ENCODE results near the gene FBLN2. TPM values are rescaled to one million over a fixed set of nuclear protein-coding genes. Genes with fewer than 3 reads are reported as not detected.
"Not testable (repeated sequence)": the region's sequence is repeated elsewhere in the genome, so short reads cannot be mapped to it uniquely, and the experiment has no call there.

FBLN2 gene
- total RNA-seq, 2 experiments from 2014 or later, result not detected

DNA sequence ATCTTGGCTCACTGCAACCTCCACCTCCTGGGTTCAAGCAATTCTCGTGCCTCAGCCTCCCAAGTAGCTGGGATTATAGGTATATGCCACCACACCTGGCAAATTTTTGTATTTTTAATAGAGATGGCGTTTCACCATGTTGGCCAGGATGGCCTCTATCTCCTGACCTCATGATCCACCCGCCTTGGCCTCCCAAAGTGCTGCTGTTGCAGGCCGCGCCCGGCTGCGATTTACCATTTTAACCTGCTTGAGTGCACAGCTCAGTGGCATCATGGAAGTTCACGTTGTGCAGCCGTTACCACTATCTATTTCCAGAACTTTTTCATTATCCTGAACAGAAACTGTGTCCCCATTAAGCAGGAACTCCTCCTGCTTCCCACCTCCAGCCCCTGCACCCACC is 13.5 kb downstream of the FBLN2 start:
- POLR2A ChIA-PET; H3K36me3 Mint-ChIP-seq (ENCODE audit: low read depth); H3K4me1 Mint-ChIP-seq; H3K27ac Mint-ChIP-seq; H3K9me3 Mint-ChIP-seq; H3K4me3 Mint-ChIP-seq; DNase-seq: not testable (repeated sequence)
- H3K27me3 Mint-ChIP-seq, result peaks cover 24% of the 10 kb centered on the region
- CTCF ChIA-PET, result interaction anchor here (1.0 kb wide), 1 partner anchor 23 kb away, joined by 3 read pairs; no protein-coding TSS in a partner anchor

DNA sequence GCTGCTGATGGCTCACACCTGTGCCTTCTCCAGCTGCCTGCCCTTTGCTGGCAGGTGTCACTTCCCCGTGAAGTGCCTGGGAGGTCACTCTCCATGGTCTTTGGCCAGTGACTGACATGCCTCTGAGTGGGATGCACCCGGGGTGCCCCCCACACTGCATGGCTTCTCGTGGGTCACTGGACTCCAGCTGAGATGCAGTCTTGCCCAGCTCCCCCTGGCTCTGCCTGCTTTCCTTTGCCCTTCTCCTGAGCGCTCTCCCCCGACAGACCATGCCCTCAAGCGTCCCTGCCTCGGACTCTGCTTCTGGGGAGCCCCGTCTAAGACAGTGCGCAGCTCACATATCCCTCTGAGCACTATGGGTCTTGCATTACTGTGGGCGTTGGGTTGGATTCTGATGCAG is 14.4 kb downstream of the FBLN2 start:
- Mint-ChIP-seq H3K27me3 (peaks cover 21% of the 10 kb centered on the region), H3K27ac (no peak overlapping the region), H3K36me3 (ENCODE audit: low read depth) (no peaks in the 10 kb centered on the region), H3K4me1 (peaks cover 2% of the 10 kb centered on the region), H3K4me3 (no peak overlapping the region), H3K9me3 (no peaks in the 10 kb centered on the region)
- POLR2A ChIA-PET, result no interaction called here
- CTCF ChIA-PET, result interaction anchor here (0.6 kb wide), 1 partner anchor 444 kb away, joined by 6 read pairs; no protein-coding TSS in a partner anchor
- no peak for DNase-seq

DNA sequence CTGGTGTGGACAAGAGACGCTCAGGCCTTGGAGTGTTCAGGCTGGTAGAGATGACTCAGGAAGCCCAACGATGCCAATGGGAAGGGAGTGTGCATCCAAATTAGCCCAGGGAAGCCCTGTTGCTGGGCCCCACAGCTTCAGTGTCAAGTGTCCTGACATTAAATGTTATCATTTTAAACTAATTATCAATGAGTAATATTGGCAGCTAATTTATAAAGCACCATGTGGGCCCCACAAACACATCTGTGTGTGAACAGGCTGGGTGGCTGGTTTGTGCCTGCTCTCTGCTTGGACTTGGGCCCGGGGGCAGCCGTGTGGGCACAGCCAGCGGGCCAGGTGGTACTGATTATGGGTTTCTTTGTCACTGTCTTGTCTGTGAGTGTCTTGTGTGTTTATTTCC is 15.0 kb downstream of the FBLN2 start:
- no peak overlapping the region for H3K4me3 Mint-ChIP-seq
- no peaks in the 10 kb centered on the region for H3K9me3 Mint-ChIP-seq
- H3K4me1 Mint-ChIP-seq, result peaks cover 2% of the 10 kb centered on the region
- CTCF ChIA-PET, result no interaction called here
- no peaks in the 10 kb centered on the region for H3K36me3 Mint-ChIP-seq (ENCODE audit: low read depth)
- POLR2A ChIA-PET, result no interaction called here
- peaks cover 19% of the 10 kb centered on the region for H3K27me3 Mint-ChIP-seq
- DNase-seq, result no peak
- H3K27ac Mint-ChIP-seq, result peak overlapping the region; percentile 38

DNA sequence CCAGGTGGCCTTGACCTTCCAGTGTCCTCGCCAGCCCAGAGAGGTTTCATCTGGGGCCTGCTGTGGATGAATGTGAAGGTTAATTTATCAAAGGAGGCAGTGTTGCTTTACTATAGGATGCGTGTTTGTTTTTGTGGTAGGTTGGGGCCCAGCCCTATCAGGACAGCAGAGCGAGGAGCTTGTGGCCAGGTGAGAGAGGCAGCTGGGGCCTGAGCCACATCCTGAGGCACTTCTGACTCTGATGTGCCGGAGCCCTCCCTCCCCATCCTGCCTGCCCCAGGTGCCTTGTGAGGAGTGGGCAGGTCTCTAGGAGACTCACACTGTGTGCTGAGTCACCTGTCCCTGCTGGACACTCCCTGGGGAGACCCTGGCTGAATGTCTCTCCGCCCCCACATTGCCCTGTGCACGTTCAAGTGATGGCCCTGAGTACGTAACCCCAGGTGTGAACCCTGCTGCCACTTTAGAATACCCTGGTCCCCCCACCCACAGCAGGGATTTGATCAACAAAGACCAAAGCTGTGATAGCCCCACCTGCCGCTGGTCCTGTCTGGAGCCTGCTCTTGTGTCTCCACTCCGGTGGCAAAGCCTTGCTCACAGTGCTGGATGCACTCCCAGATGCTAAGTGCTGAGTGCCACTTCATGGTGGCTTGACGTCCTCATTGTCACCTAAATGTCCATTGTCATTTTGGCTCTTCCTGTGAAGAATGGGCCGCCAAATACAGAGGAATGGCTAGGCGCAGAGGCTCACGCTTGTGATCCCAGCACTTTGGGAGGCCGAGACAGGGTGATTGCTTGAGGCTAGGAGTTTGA is 16.0 kb downstream of the FBLN2 start:
- ChIA-PET POLR2A (no interaction called here), CTCF (no interaction called here)
- H3K27me3 Mint-ChIP-seq, result peaks cover 8% of the 10 kb centered on the region
- peaks cover 2% of the 10 kb centered on the region for H3K4me1 Mint-ChIP-seq
- H3K4me3 Mint-ChIP-seq, result no peak overlapping the region
- DNase-seq, result peak; percentile 13
- H3K36me3 Mint-ChIP-seq (ENCODE audit: low read depth), result no peaks in the 10 kb centered on the region
- no peak overlapping the region for H3K27ac Mint-ChIP-seq
- H3K9me3 Mint-ChIP-seq, result no peaks in the 10 kb centered on the region

DNA sequence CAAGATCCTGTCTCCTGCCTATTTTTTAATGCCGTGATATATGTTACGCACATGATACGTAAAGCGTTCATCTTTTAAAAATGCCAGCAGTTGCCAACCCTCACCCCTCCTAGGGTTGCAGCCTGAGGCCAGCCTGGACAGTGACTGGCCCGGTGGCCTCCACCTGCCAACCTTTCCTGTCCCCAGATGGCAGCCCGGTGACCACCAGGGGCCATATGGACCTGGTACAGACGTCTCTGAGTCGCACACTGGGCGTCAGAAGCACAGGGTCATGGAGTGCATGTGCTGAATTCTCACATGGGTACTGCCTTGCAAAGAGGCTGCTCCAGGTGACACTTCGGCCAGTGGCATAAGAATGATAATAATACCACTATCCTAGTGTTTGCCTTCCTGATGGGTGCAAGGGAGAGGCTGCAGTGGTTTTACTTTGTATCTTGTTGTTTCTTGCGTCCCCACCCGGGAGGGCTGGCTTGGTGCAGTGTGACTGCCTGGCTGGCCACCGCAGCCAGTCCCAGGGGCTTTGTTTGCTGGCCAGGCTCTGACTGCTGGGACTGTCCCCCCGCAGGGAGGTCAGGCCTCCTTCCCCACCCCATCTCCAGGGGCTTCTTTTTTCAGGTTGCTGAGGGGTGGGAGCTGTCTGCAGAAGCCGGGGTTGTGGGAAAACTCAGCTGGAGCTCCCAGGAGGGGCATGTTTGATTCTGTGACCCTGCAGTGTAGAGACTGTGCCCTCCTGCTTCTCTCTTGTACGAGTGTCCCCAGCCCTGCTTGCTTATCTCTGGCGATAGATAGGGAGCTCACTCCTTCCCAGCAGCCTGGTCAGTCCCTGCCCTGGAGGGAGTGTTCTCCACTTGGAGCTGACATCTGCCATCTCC is 16.9 kb downstream of the FBLN2 start:
- Mint-ChIP-seq H3K27ac (no peak overlapping the region), H3K27me3 (peaks cover 4% of the 10 kb centered on the region), H3K4me1 (peaks cover 2% of the 10 kb centered on the region), H3K36me3 (ENCODE audit: low read depth) (no peaks in the 10 kb centered on the region), H3K9me3 (no peaks in the 10 kb centered on the region), H3K4me3 (no peak overlapping the region)
- CTCF ChIA-PET, result interaction anchor here (1.2 kb wide), 1 partner anchor 9 kb away, joined by 3 read pairs; no protein-coding TSS in a partner anchor
- POLR2A ChIA-PET, result no interaction called here
- no peak for DNase-seq

DNA sequence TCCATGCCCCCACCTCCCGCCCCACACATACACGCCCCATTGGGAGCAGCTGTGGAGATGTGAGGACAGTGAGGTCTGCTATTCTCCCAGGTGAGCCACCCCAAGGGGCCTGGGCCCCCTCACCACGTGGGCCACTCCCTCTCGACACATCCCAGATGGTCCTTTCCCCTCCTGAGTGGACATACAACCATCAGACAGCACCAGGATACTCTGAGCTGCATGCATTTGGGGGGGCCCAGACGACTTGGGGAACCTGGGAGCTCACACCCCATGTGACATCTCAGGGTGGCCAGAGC is 17.5 kb downstream of the FBLN2 start:
- no peak overlapping the region for H3K27ac Mint-ChIP-seq
- H3K4me1 Mint-ChIP-seq, result peaks cover 2% of the 10 kb centered on the region
- POLR2A ChIA-PET, result no interaction called here
- DNase-seq, result no peak
- CTCF ChIA-PET, result interaction anchor here (1.2 kb wide), 1 partner anchor 9 kb away, joined by 3 read pairs; no protein-coding TSS in a partner anchor
- peaks cover 2% of the 10 kb centered on the region for H3K27me3 Mint-ChIP-seq
- no peaks in the 10 kb centered on the region for H3K9me3 Mint-ChIP-seq
- H3K36me3 Mint-ChIP-seq (ENCODE audit: low read depth), result no peaks in the 10 kb centered on the region
- H3K4me3 Mint-ChIP-seq, result no peak overlapping the region

DNA sequence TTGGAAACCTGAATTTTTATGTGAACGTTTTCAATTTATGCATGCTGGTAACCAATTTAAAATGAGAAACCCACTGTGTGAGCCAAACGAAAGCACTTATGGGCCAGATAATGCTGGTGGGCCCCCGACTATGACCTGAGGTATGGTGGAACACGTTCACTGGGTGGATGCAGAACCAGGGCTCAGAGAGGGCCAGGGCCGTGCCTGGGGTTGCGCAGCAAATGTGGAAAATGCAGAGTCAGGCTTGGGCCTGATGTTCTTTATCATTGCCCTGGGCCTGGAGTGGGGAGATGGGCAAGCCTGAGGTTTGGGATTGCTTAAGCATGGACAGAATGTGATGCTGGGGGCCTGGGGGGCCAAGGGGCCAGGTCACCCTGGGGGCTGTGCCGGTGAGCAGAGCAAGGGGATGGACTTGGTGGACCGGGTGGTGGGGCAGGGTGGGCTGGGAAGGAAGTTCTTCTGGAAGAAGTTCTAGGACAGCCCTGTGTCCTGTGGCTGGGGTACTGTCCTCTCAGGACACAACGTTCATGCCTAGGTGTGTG is 17.9 kb downstream of the FBLN2 start:
- Mint-ChIP-seq H3K9me3 (no peaks in the 10 kb centered on the region), H3K36me3 (ENCODE audit: low read depth) (no peaks in the 10 kb centered on the region), H3K27me3 (no peaks in the 10 kb centered on the region), H3K27ac (no peak overlapping the region), H3K4me3 (no peak overlapping the region), H3K4me1 (peaks cover 2% of the 10 kb centered on the region)
- POLR2A ChIA-PET, result no interaction called here
- DNase-seq, result no peak
- CTCF ChIA-PET, result interaction anchor here (1.2 kb wide), 1 partner anchor 8 kb away, joined by 3 read pairs; no protein-coding TSS in a partner anchor

DNA sequence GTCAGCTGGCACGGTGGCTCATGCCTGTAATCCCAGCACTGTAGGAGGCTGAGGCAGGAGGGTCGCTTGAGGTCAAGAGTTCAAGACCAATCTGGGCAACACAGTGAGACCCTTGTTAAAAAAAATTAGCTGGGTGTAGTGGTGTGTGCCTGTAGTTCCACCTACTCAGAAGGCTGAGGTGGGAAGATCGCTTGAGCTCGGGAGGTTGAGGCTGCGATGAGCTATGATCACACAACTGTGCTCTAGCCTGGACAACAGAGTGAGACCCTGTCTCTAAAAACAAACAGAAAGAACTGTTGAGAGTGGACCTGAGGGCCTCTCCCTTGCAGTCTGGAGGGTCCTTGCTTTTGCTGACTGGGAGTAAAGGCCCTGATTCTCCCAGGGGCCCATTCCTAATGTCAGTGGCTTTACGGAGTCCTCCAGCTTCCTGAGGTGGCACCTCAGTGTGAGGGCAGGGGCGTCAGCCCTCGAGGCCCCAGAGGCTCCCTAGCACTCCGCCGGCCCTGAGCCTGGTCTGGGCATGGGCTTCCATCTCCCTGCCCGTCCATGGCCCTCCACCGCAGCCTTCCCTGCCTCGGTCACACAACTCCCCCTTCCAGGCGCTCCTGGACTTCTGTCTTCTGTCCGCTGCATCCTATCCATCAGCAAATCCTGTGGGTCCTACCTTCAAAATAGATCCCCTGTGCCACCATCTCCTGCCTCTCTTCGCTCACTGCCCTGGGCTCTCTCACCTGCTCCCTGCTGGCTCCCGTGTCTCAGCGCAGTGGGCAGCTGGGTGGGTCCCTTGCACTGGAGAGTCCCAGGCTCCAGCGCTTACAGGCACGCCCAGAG is 19.0 kb downstream of the FBLN2 start:
- Mint-ChIP-seq H3K36me3 (ENCODE audit: low read depth) (no peaks in the 10 kb centered on the region), H3K9me3 (no peaks in the 10 kb centered on the region), H3K27ac (no peak overlapping the region), H3K4me3 (no peak overlapping the region), H3K27me3 (no peaks in the 10 kb centered on the region), H3K4me1 (peaks cover 2% of the 10 kb centered on the region)
- CTCF ChIA-PET, result no interaction called here
- POLR2A ChIA-PET, result no interaction called here
- no peak for DNase-seq

DNA sequence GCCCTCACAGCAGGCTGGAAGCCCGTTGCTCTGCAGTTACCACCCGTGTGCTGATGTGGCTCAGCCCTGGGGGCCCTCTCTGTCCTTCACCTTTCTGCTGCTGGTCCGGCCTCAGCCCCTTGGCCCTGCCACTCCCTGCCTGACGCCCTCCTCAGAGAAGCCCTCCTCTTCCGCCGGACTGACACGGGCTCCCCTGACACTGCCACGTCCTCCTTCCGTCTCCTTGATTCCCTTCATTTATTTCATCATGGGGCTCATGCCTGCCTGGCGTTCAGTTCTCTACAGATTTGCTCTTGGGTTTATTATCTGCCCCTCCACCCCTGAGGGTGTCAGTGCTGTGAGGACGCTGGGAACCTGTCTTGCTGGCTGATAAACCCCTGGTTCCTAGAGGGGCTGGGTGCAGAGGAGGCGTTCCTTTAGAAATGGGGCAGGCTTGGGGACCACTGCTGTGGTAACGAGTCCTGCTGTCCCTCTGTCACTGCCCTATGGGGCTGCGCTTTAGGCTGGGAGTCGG is 19.6 kb downstream of the FBLN2 start:
- ChIA-PET POLR2A (no interaction called here), CTCF (no interaction called here)
- H3K4me1 Mint-ChIP-seq, result peaks cover 2% of the 10 kb centered on the region
- no peaks in the 10 kb centered on the region for H3K27me3 Mint-ChIP-seq
- H3K36me3 Mint-ChIP-seq (ENCODE audit: low read depth), result no peaks in the 10 kb centered on the region
- no peaks in the 10 kb centered on the region for H3K9me3 Mint-ChIP-seq
- no peak overlapping the region for H3K27ac Mint-ChIP-seq
- H3K4me3 Mint-ChIP-seq, result no peak overlapping the region
- no peak for DNase-seq

DNA sequence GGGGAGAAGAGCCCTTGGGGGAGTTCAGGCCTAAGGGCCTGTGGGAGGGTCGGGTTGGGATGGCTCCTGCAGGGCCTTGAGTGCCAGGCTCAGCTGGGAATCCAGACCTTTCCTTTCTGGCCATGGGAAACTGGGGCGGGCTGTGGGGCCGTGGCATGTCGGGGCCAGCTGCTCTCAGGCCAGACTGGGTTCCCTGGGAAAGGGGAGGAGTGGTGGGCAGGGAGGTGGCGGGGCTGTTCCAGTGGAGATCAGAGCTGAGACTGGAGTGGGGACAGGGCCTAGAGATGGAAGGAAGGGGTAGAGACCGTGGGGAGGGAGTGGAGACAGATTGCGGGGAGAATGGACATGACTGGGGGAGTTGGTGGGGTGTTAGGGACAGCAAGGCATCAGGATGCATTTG is 20.3 kb downstream of the FBLN2 start:
- no peak overlapping the region for H3K4me3 Mint-ChIP-seq
- H3K27ac Mint-ChIP-seq, result no peak overlapping the region
- POLR2A ChIA-PET, result no interaction called here
- H3K36me3 Mint-ChIP-seq (ENCODE audit: low read depth), result no peaks in the 10 kb centered on the region
- no peaks in the 10 kb centered on the region for H3K9me3 Mint-ChIP-seq
- no peak for DNase-seq
- no peaks in the 10 kb centered on the region for H3K27me3 Mint-ChIP-seq
- H3K4me1 Mint-ChIP-seq, result peaks cover 2% of the 10 kb centered on the region
- CTCF ChIA-PET, result no interaction called here

DNA sequence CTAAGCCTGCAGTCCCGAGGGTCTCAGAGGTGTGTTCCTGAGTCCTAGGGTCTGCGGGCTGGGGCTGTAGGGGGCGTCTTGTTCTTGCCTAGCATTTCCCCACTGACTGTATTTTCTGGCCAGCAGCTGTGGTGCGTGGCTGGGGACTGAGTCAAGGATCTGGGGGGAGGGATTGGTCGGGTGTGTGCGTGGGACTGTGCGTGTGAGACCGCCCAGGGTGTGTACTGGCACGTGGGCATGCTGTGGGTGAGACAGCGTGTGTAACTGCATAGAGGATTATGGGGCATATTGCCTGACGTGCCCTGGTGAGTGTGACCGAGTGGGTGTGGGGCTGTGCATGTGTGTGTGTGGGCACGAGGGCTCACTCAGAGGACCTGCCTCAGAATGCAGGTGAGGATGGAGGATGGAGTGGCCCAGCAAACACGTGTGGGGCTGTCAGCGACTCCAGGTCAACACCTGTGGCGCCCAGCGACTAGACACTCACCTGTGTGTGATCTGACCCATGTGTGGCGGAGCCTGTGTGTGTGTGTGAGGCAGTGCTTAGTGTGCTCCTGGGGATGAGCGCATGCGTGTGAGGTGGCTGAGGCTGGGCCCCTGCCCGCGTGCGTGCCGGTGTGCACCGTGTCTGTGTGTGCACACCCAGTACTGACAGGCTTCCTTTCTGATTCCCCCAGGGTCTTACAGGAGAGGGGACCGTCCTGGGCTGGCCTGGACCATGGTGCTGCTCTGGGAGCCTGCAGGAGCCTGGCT is 20.9 kb downstream of the FBLN2 start:
- ChIA-PET CTCF (no interaction called here), POLR2A (no interaction called here)
- Mint-ChIP-seq H3K9me3 (no peaks in the 10 kb centered on the region), H3K27ac (no peak overlapping the region), H3K4me3 (no peak overlapping the region), H3K4me1 (peaks cover 2% of the 10 kb centered on the region), H3K36me3 (ENCODE audit: low read depth) (no peaks in the 10 kb centered on the region), H3K27me3 (no peaks in the 10 kb centered on the region)
- no peak for DNase-seq

All from activated CD4-positive, alpha-beta T cell treated with anti-CD3 and anti-CD28 coated beads, Interleukin-2, amount 10 ng/mL, durations not matched to agents 7 days and 5 days (primary cell).